ENCODE results near the gene PRR20G. TPM values are rescaled to one million over a fixed set of nuclear protein-coding genes. Genes with fewer than 3 reads are reported as not detected.

PRR20G gene
- total and polyA plus RNA-seq, 8 donors: not detected

- DNase-seq (no peak), ATAC-seq (no peak)
- no peaks in the 10 kb centered on the region for H3K4me1 ChIP-seq
- H3K4me3 ChIP-seq: no peak overlapping the region
- H3K36me3 ChIP-seq: no peaks in the 10 kb centered on the region
- no peaks in the 10 kb centered on the region for H3K27me3 ChIP-seq
- TF ChIP-seq CTCF (IDR thresholded peaks at IDR 0.05): no peak
- no peak overlapping the region for H3K27ac ChIP-seq
- peaks cover 0 to 14% of the 10 kb centered on the region in 2 donors for H3K9me3 ChIP-seq
- intact Hi-C loops (cut with DNase I): loop anchor here in 1 of 2 donors (10.0 kb wide), 1 partner anchor 211 kb away; no protein-coding TSS in a partner anchor
These were observed 34.4 kb downstream of the PRR20G start for GRCh38 chr3:127253491-127253890.

GRCh38 chr3:127252446-127252845, 35.4 kb downstream of the PRR20G start:
- no peak overlapping the region for H3K27ac ChIP-seq
- H3K9me3 ChIP-seq: peaks cover 0 to 24% of the 10 kb centered on the region in 2 donors
- intact Hi-C loops (cut with DNase I): loop anchor here in 1 of 2 donors (10.0 kb wide), 1 partner anchor 212 kb away; no protein-coding TSS in a partner anchor
- no peaks in the 10 kb centered on the region for H3K36me3 ChIP-seq
- H3K4me3 ChIP-seq: no peak overlapping the region
- ATAC-seq (no peak), DNase-seq (peak in 1 of 4 donors; percentile 9)
- no peaks in the 10 kb centered on the region for H3K4me1 ChIP-seq
- TF ChIP-seq CTCF (IDR thresholded peaks at IDR 0.05): no peak
- H3K27me3 ChIP-seq: no peaks in the 10 kb centered on the region

GRCh38 chr3:127250032-127250431, 37.8 kb downstream of the PRR20G start:
- no peak for DNase-seq
- Histone ChIP-seq H3K4me3 (no peak overlapping the region), H3K27ac (no peak overlapping the region), H3K36me3 (no peaks in the 10 kb centered on the region), H3K4me1 (no peaks in the 10 kb centered on the region), H3K9me3 (peaks cover 0 to 39% of the 10 kb centered on the region in 2 donors), H3K27me3 (no peaks in the 10 kb centered on the region)
- intact Hi-C loops (cut with DNase I): loop anchor here in 1 of 2 donors (10.0 kb wide), 1 partner anchor 215 kb away; no protein-coding TSS in a partner anchor
- no peak for TF ChIP-seq CTCF (IDR thresholded peaks at IDR 0.05)
- no peak for ATAC-seq

GRCh38 chr3:127247292-127247691, 40.6 kb downstream of the PRR20G start:
- intact Hi-C loops (cut with DNase I): no loop called here
- DNase-seq (no peak), ATAC-seq (no peak)
- no peaks in the 10 kb centered on the region for H3K4me1 ChIP-seq
- peaks cover 0 to 45% of the 10 kb centered on the region in 2 donors for H3K9me3 ChIP-seq
- H3K27me3 ChIP-seq: no peaks in the 10 kb centered on the region
- no peak for TF ChIP-seq CTCF (IDR thresholded peaks at IDR 0.05)
- H3K4me3 ChIP-seq: no peak overlapping the region
- no peak overlapping the region for H3K27ac ChIP-seq
- no peaks in the 10 kb centered on the region for H3K36me3 ChIP-seq

GRCh38 chr3:127238602-127239001, 49.2 kb downstream of the PRR20G start:
- Histone ChIP-seq H3K27ac (no peak overlapping the region), H3K4me3 (no peak overlapping the region), H3K36me3 (no peaks in the 10 kb centered on the region), H3K27me3 (no peaks in the 10 kb centered on the region), H3K4me1 (no peaks in the 10 kb centered on the region), H3K9me3 (peaks cover 0 to 9% of the 10 kb centered on the region in 2 donors)
- ATAC-seq (peak; percentile 70), DNase-seq (no peak)
- TF ChIP-seq CTCF (IDR thresholded peaks at IDR 0.05): no peak
- intact Hi-C loops (cut with DNase I): no loop called here
